GM18517 (cell line): Measurements from ENCODE around the gene CDH23.

Source experiments
- ATAC-seq: cut with Tn5 transposase; IDR thresholded peaks from one replicate; pipeline ENCODE4 v1.9.1; 2021; ENCODE audit warnings: mild to moderate bottlenecking, moderate library complexity; ENCODE audit not compliant: unreplicated experiment

The CDH23 gene

DNA sequence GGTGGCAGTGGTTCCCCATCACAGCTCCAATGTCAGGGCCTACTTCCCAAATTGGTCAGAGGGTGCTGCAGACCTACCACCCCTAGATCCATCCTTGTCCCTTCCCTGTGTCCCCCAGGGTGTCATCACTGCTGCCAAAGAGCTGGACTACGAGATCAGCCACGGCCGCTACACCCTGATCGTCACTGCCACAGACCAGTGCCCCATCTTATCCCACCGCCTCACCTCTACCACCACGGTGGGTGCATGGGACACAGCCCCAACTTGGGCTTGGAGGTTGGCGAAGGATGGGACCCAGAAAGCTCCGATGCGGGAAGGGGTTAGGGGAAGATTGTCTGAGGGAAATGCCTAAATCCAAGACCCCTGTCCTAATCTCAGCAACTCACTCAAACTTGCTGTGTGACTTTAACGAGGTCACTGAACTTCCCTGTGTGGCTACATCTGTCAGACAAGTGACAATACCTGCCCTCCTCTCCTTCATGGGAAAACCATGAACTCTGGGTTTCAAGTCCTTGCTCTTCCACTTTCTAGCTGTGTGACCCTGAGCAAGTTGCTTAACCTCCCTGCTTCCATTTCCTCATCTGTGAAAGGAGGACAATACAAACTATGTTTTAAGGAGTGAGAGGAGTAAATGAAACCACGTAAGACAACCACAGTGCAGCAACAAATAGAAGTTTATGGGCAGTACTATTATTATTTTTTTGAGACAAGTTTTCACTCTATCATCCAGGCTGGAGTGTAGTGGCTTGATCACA is 381.5 kb downstream of the CDH23 start:
- no peak for ATAC-seq

- no peak for ATAC-seq
These were observed 382.9 kb downstream of the CDH23 start for GRCh38 chr10:71779641-71780040.

- no peak for ATAC-seq
These were observed 383.4 kb downstream of the CDH23 start for GRCh38 chr10:71780156-71780555.

DNA sequence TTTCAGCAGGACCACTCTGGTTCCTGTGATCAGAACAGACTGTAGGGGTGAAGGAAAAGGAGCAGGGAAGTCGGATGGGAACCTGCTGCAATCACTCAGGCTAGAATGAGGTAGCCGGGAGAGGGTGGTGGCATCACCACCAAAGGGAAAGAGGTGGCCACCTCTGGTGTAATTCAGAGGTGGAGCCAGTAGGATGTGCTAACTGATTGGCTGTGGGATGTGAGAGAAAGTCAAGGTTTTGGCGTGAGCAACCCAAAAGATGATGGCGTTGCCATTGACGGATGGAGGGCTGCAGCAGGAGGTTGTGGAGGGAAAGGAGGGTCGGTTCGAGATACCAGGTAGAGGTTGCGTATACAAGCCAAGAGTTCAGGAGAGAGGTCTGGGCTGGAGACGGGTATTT is 384.0 kb downstream of the CDH23 start:
- ATAC-seq: no peak

DNA sequence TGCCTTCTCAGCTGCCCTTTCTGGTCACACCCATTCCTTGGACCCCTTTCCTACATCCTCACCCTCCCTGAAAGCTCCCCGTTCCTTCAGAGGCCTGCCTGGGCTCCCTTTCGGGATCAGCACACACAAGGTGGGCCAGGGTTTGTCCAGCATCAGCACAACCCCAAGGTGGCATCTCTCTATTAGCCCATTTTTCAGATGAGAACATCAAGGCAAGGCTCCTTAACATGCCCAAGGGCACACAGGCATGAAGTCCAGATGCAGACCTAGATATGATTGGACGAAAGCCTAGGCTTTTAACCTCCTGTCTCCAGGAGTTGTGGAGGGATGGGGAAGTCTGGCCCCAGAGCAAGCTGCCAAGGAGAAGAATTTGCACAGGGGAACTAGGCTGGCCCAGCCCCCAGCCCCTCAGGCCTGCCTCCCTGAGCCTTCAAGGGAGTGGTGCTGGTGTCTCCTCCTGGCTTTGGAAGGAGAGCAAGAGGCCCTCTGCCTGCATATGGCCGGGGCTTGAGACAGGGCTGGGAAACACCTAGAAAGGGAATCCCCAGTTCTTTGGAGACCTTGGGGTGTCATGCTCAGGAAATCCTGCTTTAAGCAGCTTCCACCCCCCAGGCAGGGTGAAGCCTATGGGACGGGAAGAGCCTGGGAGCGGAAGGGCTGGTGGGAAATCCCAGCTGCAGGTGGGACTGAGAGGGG is 385.6 kb downstream of the CDH23 start:
- ATAC-seq: no peak

GRCh38 chr10:71782917-71783490 is 386.3 kb downstream of the CDH23 start:
- ATAC-seq: no peak

DNA sequence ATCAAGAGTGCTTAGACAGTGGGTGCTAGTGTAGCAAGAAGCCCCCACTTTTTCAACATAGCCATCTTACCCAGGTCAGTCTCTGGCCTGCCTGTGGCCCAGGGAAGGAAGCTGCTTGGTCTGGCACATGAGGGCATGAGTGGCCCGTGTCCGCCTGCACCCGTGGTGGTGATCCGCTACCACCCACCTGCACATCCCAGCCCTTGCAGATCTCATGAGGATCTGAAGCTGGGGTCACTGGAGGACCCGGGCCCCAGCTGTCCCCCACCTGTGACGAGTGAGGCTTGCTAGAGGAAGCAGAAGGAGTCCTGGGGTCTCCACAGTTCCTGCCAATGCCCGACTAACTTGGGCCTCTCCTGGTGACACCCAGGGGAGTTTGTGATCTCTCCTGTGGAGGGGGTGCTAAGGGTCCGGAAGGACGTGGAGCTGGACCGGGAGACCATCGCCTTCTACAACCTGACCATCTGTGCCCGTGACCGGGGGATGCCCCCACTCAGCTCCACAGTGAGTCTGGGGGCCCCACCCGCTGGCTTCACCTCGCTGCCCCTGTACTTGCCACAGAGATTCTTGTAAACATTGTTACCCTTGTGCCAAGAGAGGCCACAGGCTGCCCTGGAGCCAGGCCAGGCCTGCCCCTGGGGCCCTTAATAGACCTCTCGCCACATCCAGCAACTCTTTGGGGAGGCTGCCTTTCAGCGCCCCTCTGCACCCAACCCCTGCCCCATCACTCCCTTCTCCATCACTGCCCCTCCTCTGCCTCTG is 387.4 kb downstream of the CDH23 start:
- no peak for ATAC-seq

GRCh38 chr10:71784679-71785272 is 388.1 kb downstream of the CDH23 start:
- no peak for ATAC-seq

- ATAC-seq: no peak
These were observed 392.2 kb downstream of the CDH23 start for GRCh38 chr10:71788954-71789353.

GRCh38 chr10:71789871-71790270 is 393.2 kb downstream of the CDH23 start:
- no peak for ATAC-seq

DNA sequence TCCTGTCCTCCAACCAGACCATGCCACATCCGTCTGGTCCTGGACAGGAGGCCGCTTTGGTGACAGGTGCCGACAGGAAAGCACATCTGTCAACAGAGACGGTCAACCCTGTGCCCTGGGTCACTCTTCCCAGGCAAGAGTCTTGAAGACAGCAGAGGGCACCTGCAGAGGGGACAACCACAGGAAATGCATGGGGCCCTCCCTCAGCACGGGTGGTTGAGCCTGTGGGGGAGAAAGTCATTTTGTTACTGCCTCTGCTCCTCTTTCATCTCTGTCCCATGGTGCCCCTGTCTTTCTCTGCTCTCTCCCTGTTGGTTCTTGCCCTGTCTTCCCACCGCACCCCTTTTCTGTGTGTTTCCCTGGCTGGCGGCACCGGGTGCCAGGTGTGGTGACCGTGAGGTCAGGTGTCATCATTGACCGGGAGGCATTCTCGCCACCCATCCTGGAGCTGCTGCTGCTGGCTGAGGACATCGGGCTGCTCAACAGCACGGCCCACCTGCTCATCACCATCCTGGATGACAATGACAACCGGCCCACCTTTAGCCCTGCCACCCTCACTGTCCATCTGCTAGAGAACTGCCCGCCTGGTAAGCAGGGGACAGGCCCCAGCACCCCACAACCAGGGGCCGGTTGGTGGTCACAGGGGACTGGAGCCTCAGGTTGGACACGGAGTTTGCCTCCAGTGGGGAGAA is 394.2 kb downstream of the CDH23 start:
- ATAC-seq: no peak

- no peak for ATAC-seq
These were observed 398.5 kb downstream of the CDH23 start for GRCh38 chr10:71795248-71795647.

- no peak for ATAC-seq
These were observed 400.2 kb downstream of the CDH23 start for GRCh38 chr10:71796749-71797405.

DNA sequence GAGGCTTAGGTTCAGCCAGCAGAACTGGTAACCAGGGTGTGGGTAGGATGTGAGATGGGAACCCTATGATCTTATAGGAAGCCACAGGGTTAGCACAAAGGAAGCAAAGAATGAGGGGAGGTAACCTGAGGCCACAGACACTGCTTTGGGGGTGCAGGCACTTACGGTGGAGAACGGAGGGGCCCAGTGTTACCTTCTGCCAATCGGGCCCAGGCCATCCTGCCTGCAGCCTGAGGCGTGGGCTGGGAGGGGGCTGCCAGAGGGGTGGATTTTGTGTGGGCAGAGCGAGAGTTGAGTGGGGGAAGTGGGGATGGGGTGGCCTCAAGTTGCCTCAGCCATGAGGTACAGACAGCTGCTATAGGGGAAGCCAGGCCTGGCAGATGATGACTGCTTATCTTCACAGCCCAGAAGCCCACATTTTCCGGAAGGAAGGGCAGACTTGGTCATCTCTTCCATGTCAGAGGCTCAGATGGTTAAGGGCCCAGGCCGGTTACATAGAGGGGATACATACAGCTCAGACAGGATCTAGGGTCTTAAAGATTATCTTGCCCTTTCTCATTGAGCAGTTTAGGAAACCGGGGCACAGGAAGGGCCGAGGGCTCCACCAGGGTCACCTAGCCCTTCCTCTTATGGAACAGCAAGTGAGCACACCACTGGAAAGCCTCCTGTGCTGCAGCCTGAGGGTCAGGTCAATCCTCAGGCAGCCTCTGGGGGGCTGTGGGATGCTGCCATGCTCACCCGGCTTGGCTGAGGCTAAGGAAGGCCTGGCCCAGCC is 401.0 kb downstream of the CDH23 start:
- no peak for ATAC-seq

GRCh38 chr10:71798308-71798624 is 401.5 kb downstream of the CDH23 start:
- ATAC-seq: no peak

GRCh38 chr10:71799112-71799511 is 402.4 kb downstream of the CDH23 start:
- ATAC-seq: no peak

DNA sequence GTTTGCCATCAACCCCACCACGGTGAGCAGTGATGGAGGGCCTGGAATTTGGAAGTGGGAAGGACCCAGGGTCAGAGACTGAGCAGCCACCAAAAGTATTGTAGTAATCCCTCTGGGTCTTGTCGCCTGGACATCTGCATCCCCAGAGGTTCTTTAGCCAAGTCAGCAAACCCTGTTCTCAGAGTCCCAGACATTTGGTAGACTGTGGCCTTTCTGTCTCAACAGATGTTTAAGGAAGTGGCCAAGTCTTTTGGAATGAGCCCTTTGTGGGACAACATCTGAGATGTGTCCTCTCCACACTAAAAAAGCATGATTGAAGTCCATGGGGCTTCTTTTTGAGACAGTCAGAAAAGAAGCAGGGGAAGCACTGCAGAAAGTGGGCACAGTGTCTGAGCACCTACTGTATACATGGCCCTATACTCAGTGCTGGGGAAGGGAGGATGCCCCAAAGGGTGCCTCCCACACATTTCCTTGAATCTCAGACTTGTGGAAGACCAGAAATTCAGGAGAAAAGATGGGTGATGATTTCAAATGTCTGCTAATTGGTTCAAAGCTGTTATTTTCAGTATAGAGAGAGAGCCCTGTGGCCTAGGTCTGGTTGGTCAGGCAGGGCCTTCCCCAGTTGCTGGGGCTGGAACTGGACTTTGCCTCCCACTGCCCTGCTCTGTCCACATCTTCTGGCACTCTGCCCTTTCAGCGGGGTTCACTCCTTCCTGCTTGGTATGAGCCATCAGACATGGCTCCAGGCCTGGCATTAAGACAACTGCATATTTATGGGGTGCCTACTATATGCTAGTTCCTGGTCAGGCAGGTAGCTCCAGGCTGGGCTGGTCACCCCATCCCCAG is 403.1 kb downstream of the CDH23 start:
- ATAC-seq: no peak

- ATAC-seq: peak; percentile 88
These were observed 404.6 kb downstream of the CDH23 start for GRCh38 chr10:71801361-71801760.
